ENCODE measurements around the gene CYS1. TPM values are rescaled to one million over a fixed set of nuclear protein-coding genes. Genes with fewer than 3 reads are reported as not detected.

CYS1 gene
- total RNA-seq, 2 experiments from 2014 or later: 0.68 TPM; not detected in 1

DNA sequence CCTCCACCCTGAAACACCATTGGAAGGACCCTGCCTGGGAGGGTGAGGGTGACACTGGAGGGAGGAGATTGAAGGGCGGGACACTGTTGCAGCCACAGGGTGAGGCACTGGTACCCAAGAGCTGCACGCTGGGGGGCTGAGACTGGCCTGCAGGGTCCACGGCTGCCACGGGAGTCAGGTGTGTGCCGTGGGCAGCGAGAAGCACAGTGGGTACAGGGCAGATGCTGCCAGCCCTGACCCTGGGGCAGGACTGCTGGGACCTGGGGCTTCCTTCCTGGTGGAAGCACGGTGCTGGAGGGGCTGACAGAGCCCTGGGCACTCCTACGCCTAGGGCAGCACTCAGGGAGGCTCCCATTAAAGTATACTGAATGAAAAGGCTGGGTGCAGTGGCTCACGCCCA lies 16.6 kb downstream of the CYS1 start:
- intact Hi-C loops (cut with micrococcal nuclease; ENCODE audit: unreplicated experiment): no loop called here
- Histone ChIP-seq H3K27ac (ENCODE audit: low read depth, low read length, poor library complexity, severe bottlenecking) (no peak overlapping the region), H3K4me2 (ENCODE audit: low read length) (no peak overlapping the region), H3K9me2 (ENCODE audit: insufficient read depth, low read length) (no peaks in the 10 kb centered on the region), H3K4me1 (ENCODE audit: insufficient read depth, low read length, poor library complexity, severe bottlenecking) (no peaks in the 10 kb centered on the region), H3K79me2 (ENCODE audit: insufficient read depth, low read depth, low read length) (no peaks in the 10 kb centered on the region), H3K4me3 (ENCODE audit: low read depth, low read length, poor library complexity, severe bottlenecking) (no peak overlapping the region), H4K20me1 (ENCODE audit: insufficient read depth, low read length) (no peaks in the 10 kb centered on the region), H3K36me3 (ENCODE audit: insufficient read depth, low read length) (no peaks in the 10 kb centered on the region), H3K9me3 (ENCODE audit: low read length) (peaks cover 5% of the 10 kb centered on the region; the same call in 1 of the 2 replicates), H2AFZ (ENCODE audit: low read length) (no peak overlapping the region)
- BruUV-seq (replicated peaks): no TSS peak
- TF ChIP-seq, protein P1, sequence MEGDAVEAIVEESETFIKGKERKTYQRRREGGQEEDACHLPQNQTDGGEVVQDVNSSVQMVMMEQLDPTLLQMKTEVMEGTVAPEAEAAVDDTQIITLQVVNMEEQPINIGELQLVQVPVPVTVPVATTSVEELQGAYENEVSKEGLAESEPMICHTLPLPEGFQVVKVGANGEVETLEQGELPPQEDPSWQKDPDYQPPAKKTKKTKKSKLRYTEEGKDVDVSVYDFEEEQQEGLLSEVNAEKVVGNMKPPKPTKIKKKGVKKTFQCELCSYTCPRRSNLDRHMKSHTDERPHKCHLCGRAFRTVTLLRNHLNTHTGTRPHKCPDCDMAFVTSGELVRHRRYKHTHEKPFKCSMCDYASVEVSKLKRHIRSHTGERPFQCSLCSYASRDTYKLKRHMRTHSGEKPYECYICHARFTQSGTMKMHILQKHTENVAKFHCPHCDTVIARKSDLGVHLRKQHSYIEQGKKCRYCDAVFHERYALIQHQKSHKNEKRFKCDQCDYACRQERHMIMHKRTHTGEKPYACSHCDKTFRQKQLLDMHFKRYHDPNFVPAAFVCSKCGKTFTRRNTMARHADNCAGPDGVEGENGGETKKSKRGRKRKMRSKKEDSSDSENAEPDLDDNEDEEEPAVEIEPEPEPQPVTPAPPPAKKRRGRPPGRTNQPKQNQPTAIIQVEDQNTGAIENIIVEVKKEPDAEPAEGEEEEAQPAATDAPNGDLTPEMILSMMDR (conservative IDR thresholded peaks at IDR 0.05; ENCODE audit: low read length): no peak
- no peak for TF ChIP-seq EZH2phosphoT487 (IDR thresholded peaks at IDR 0.05; ENCODE audit: borderline replicate concordance, low read depth, low read length)
- POLR2A ChIA-PET: no interaction called here
- CTCF ChIA-PET (ENCODE audit: unreplicated experiment): no interaction called here
- no peak for DNase-seq (ENCODE audit: low spot score)

DNA sequence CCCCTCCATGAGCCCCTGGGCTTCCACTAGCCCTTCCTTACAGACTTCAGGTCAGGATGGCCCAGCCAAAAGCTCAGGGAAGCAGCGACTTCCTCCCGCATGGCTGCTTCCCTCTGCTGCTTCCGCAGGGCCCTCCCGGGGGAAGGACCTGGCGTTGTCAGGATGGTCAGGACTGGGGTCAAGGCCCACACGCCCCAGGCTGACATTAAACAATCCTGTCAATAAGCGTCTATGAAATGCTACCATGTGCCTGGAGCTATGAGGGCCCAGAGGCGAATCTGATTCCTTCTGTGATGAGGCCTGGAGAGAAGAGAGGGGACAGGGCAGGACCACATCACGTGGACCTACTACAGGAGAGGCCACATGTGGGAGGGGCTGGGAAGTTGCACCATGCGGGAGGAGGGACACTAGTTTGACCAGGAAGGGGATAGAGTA lies 17.3 kb downstream of the CYS1 start:
- ChIA-PET CTCF (ENCODE audit: unreplicated experiment) (no interaction called here), POLR2A (no interaction called here)
- TF ChIP-seq, protein P1 (conservative IDR thresholded peaks at IDR 0.05; ENCODE audit: low read length): no peak
- TF ChIP-seq EZH2phosphoT487 (IDR thresholded peaks at IDR 0.05; ENCODE audit: borderline replicate concordance, low read depth, low read length): no peak

DNA sequence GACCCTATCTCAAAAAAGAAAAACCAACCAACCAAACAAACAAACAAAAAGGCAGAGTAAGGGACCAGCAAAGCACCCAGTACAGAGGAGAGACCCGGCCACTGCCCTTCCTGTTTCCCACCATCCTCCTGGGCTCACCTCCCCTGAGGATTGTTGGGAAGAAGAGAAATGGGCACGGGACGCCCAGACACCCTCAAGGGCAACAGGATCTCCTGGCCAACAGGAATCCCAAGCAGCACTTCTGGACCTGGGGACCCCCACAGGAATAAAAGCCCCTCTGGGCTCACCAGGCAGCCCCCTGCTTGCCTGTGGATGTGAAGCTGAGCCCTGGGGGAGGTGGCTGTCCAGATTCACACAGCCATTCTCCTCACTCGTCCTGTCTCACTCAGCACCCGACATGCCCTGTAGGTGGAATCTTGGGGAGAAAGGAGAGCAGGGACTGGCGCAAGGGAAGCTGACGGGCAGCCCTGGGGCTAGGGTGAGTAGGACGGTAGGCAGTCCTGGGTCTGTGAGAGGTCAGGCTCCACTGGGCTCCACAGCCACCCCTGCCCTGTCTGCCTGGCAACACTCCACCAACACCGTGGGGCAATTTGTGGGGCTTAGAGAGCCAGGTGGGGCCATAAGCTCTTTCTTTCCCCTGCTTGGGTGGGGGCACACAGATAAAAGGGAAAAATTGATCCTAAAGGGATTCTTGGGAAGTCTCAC lies 18.8 kb downstream of the CYS1 start:
- H3K27ac ChIP-seq (ENCODE audit: low read depth, low read length, poor library complexity, severe bottlenecking): no peak overlapping the region
- no peaks in the 10 kb centered on the region for H3K4me1 ChIP-seq (ENCODE audit: insufficient read depth, low read length, poor library complexity, severe bottlenecking)
- H2AFZ ChIP-seq (ENCODE audit: low read length): no peak overlapping the region
- H3K36me3 ChIP-seq (ENCODE audit: insufficient read depth, low read length): no peaks in the 10 kb centered on the region
- ChIA-PET POLR2A (interaction anchor here (0.7 kb wide), 1 partner anchor 917 kb away, joined by 3 read pairs; no protein-coding TSS in a partner anchor), CTCF (ENCODE audit: unreplicated experiment) (no interaction called here)
- H3K9me2 ChIP-seq (ENCODE audit: insufficient read depth, low read length): no peaks in the 10 kb centered on the region
- no peaks in the 10 kb centered on the region for H4K20me1 ChIP-seq (ENCODE audit: insufficient read depth, low read length)
- no peak overlapping the region for H3K4me2 ChIP-seq (ENCODE audit: low read length)
- no peaks in the 10 kb centered on the region for H3K79me2 ChIP-seq (ENCODE audit: insufficient read depth, low read depth, low read length)
- H3K9me3 ChIP-seq (ENCODE audit: low read length): no peaks in the 10 kb centered on the region
- no peak overlapping the region for H3K4me3 ChIP-seq (ENCODE audit: low read depth, low read length, poor library complexity, severe bottlenecking)
- TF ChIP-seq, protein P1 (conservative IDR thresholded peaks at IDR 0.05; ENCODE audit: low read length): no peak
- no peak for TF ChIP-seq EZH2phosphoT487 (IDR thresholded peaks at IDR 0.05; ENCODE audit: borderline replicate concordance, low read depth, low read length)
- intact Hi-C loops (cut with micrococcal nuclease; ENCODE audit: unreplicated experiment): no loop called here
- no peak for DNase-seq (ENCODE audit: low spot score)
- BruUV-seq (replicated peaks): no TSS peak

More for the DNA sequence above, 17.3 kb downstream of the CYS1 start:
- H3K27ac ChIP-seq (ENCODE audit: low read depth, low read length, poor library complexity, severe bottlenecking): no peak overlapping the region
- DNase-seq (ENCODE audit: low spot score): no peak
- no peak overlapping the region for H3K4me3 ChIP-seq (ENCODE audit: low read depth, low read length, poor library complexity, severe bottlenecking)
- intact Hi-C loops (cut with micrococcal nuclease; ENCODE audit: unreplicated experiment): no loop called here
- no peaks in the 10 kb centered on the region for H3K4me1 ChIP-seq (ENCODE audit: insufficient read depth, low read length, poor library complexity, severe bottlenecking)
- no peaks in the 10 kb centered on the region for H3K9me2 ChIP-seq (ENCODE audit: insufficient read depth, low read length)
- H2AFZ ChIP-seq (ENCODE audit: low read length): no peak overlapping the region
- H3K4me2 ChIP-seq (ENCODE audit: low read length): no peak overlapping the region
- BruUV-seq (replicated peaks): no TSS peak
- no peaks in the 10 kb centered on the region for H3K79me2 ChIP-seq (ENCODE audit: insufficient read depth, low read depth, low read length)
- no peaks in the 10 kb centered on the region for H3K36me3 ChIP-seq (ENCODE audit: insufficient read depth, low read length)
- H4K20me1 ChIP-seq (ENCODE audit: insufficient read depth, low read length): no peaks in the 10 kb centered on the region
- H3K9me3 ChIP-seq (ENCODE audit: low read length): peaks cover 5% of the 10 kb centered on the region; the same call in 1 of the 2 replicates
